SK-N-SH treated with all-trans-retinoic acid at 6 μM for 48 hours (cell line): Measurements from ENCODE around the gene PTPRO.

ENCODE experiments used
- ARNTL ChIP-seq: fragments of 450-650 bp; formaldehyde crosslinking; IDR thresholded peaks from 2 replicates; pipeline ENCODE4 v1.5.0; 2020; ENCODE audit warnings: low read depth, mild to moderate bottlenecking, moderate library complexity, borderline replicate concordance
- CSDC2 ChIP-seq: fragments of 250-450 bp; sonication (Bioruptor Pico); IDR thresholded peaks from 2 replicates; pipeline ENCODE4 v1.5.0; 2020; ENCODE audit warnings: mild to moderate bottlenecking, moderate library complexity
- ISL1 ChIP-seq: fragments of 250-450 bp; sonication (Bioruptor Pico); IDR thresholded peaks from 2 replicates; pipeline ENCODE4 v2.1.2; 2022; ENCODE audit warnings: mild to moderate bottlenecking, moderate library complexity
- PPARA ChIP-seq: fragments of 250-450 bp; sonication (Bioruptor Pico); IDR thresholded peaks from 2 replicates; pipeline ENCODE4 v1.5.0; 2020; ENCODE audit warnings: mild to moderate bottlenecking, borderline replicate concordance
- RARB ChIP-seq: fragments of 250-450 bp; sonication (Bioruptor Pico); IDR thresholded peaks from 2 replicates; pipeline ENCODE4 v1.8.0; 2021; ENCODE audit warnings: mild to moderate bottlenecking, moderate library complexity

DNA sequence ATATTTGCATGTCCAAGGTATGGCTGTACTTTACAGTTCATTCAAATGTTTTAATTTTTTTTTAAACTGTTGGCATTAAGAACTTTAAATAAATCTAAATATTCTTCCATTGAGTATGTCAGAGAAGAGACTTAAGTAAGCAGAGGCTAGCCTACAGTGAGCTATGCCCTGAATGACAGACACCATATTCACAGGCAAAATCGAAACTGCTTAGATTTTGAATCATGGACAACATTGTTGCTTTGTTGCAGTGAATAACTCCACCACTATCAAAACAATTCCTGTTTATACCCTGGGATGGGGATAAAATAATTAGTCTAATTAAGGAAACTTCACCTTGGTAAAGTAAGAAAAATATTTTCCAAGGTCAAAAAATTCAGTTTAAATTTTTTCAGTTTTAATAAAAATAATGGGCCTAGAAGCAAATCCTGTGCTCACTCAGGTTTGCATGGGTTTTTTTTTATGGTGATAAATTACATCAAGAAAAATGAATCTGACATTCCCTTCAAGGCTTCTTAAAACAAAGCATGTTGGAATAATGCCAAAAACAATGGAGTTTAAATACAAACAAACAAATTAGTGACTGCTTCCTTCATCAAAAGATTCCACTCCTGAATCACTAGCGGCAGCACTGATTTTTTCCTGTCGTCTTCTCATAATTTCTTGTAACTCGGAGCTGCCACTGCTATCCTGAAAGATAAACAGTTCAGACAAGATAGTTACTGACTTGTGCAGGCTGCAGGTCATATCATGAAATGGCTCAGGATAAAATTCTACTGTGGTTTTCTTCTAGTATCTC lies 298.6 kb downstream of the PTPRO start:
- TF ChIP-seq RARB (CRISPR knock-in tag) (no peak), ISL1 (CRISPR knock-in tag) (no peak), CSDC2 (CRISPR knock-in tag) (no peak), ARNTL (CRISPR knock-in tag) (no peak), PPARA (CRISPR knock-in tag) (no peak)
